ENCODE data around the gene RGMA.
A peak's percentile ranks its signal among the peaks of the same experiment; 100 is the strongest.

RGMA gene

DNA sequence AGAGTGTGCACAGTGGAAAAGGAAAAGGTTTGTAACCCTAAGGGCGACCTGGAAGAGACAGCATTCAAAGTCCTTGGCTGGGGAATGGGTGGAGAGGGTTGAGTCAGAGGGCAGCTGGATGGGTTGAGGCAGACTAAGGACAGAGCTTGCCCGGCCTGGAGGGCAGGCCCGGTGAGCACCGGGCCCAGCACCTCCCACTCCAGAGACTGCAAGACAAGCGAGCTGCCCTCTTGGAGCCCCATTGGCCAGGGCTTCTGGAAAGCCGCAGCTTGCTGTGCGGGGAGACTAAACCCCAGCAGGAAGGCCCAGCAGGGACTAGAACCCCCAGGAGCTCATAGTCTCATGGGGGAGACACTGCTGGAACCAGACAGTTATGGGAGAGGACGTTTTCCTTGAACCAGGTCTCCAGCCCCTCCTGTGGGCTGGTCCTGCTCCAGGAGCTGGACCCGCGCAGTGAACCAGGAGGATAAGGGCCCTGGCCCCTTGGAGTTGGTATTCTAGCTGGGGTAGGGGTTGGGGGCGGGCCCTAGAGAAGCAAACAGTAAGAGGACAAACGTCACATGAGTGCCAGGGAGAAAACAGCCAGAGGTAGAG lies 59.1 kb downstream of the RGMA start:
- intact Hi-C loops (cut with DNase I; ENCODE audit: low total_unique reads): loop anchor here (5.0 to 10.0 kb wide), 4 partner anchors 45 to 1295 kb away; no protein-coding TSS in a partner anchor
- TF ChIP-seq, protein P1, sequence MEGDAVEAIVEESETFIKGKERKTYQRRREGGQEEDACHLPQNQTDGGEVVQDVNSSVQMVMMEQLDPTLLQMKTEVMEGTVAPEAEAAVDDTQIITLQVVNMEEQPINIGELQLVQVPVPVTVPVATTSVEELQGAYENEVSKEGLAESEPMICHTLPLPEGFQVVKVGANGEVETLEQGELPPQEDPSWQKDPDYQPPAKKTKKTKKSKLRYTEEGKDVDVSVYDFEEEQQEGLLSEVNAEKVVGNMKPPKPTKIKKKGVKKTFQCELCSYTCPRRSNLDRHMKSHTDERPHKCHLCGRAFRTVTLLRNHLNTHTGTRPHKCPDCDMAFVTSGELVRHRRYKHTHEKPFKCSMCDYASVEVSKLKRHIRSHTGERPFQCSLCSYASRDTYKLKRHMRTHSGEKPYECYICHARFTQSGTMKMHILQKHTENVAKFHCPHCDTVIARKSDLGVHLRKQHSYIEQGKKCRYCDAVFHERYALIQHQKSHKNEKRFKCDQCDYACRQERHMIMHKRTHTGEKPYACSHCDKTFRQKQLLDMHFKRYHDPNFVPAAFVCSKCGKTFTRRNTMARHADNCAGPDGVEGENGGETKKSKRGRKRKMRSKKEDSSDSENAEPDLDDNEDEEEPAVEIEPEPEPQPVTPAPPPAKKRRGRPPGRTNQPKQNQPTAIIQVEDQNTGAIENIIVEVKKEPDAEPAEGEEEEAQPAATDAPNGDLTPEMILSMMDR (IDR thresholded peaks at IDR 0.05): no peak

DNA sequence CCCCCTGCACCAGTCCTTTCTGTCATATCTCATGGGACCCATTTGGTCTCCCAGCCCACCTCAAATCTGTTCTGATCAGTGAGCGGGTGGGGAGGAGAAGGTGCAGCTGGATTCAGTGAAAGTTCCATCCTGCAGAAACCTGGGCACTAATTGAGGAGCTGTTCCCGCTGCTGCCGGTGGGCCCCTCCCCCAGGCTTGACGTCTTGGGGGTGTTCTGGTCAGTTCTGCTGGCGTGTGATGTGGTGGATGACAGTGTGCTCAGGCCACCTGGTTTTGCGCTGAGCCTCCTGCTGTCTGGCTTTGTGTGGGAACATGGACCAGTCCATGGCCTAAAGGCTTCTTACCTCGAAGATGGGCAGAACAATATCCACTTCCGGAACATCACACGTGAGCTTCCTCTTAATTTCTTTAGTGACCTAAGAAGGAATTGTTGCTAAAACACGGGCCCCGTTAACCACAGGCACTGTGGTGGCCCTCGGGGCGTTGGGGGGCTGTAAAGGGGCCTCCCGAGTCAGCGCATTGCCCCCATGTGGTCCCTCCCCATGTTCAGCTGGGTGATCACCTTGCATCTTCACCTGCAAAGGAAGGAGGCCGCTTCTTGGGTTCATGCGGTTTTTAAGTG lies 59.7 kb downstream of the RGMA start:
- Histone ChIP-seq H3K9me3 (no peaks in the 10 kb centered on the region), H3K4me3 (peak overlapping the region; percentile 15 to 22), H3K4me1 (peaks cover 5 to 57% (median 49%) of the 10 kb centered on the region in 4 donors), H3K27ac (peak overlapping the region; percentile 88 to 93), H3K27me3 (no peaks in the 10 kb centered on the region), H3K36me3 (peaks cover 22 to 23% (median 23%) of the 10 kb centered on the region in 3 donors)
- DNase-seq: peak in 1 of 2 donors; percentile 80
- intact Hi-C loops (cut with DNase I; ENCODE audit: low total_unique reads): loop anchor here (10.0 kb wide), 2 partner anchors 45 to 235 kb away; no protein-coding TSS in a partner anchor
- TF ChIP-seq, protein P1 (IDR thresholded peaks at IDR 0.05): no peak

More for the DNA sequence above, 59.1 kb downstream of the RGMA start:
- H3K27me3 ChIP-seq: no peaks in the 10 kb centered on the region
- H3K4me1 ChIP-seq: peaks cover 5 to 57% (median 49%) of the 10 kb centered on the region in 4 donors
- H3K27ac ChIP-seq: peak overlapping the region; percentile 88 to 93
- no peak overlapping the region for H3K4me3 ChIP-seq
- H3K36me3 ChIP-seq: peaks cover 16 to 17% (median 17%) of the 10 kb centered on the region in 3 donors
- peak in 1 of 2 donors; percentile 78 for DNase-seq
- no peaks in the 10 kb centered on the region for H3K9me3 ChIP-seq

DNA sequence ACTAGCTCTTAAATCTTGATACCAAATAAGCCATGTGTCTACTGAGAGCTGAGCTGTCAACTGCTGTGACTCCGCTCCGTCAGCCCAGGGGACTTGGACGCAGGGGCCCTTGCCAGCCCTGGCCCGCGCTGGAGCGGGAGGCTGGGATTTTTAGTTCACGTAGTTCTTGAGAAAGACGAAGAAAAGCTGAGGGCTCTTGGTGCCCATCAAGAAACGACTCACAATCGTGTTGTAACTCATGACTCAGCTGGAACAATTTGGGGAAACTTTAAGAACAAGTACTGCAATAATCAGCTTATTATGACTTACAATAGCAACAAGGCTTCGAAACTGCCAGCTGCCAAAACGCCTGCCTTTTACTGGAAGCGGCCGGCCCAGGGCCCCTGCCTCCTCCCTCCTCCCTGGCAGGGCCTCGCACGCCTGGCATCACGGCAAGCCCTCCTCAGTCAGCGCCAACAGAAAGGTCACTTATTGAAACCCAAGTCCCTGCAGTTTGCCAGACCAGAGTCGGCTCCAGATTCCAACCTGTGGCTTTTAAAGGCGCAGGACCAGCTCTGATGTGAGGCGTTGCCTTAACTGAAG lies 60.3 kb downstream of the RGMA start:
- Histone ChIP-seq H3K9me3 (no peaks in the 10 kb centered on the region), H3K36me3 (peaks cover 26 to 27% (median 26%) of the 10 kb centered on the region in 3 donors), H3K27ac (peak overlapping the region; percentile 88 to 93), H3K4me1 (peaks cover 5 to 57% (median 49%) of the 10 kb centered on the region in 4 donors), H3K4me3 (peak overlapping the region; percentile 15 to 22), H3K27me3 (no peaks in the 10 kb centered on the region)
- DNase-seq: peak; percentile 93 to 98
- TF ChIP-seq, protein P1 (IDR thresholded peaks at IDR 0.05): no peak
- intact Hi-C loops (cut with DNase I; ENCODE audit: low total_unique reads): loop anchor here (10.0 kb wide), 2 partner anchors 46 to 234 kb away; no protein-coding TSS in a partner anchor

DNA sequence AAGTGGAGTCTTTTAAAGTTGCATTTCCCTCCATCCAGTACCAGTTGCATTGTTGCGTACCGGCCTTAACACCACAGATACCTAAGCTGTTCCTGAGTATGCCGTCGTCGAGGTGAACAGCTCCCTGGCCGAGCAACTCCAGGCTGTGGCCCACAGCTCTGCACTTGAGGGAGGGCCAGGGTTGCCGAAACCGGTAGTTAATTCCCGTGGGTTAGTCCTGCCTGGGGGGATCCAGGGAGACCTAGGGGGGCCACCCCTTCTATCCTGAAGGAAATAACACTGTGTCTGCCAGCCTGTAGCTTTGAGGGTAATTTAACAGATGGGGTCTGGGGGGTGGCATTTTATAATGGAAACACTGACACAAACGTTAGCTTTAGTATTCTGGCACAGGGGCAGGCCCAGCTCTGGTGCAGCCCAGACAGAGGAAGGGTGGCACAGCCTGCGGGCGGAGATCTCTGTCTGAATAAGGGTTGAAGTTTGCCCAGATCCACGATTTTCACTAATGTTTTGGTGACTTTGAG lies 60.8 kb downstream of the RGMA start:
- peak overlapping the region; percentile 88 to 93 for H3K27ac ChIP-seq
- H3K4me3 ChIP-seq: peak overlapping the region; percentile 15 to 21
- DNase-seq: peak in 1 of 2 donors; percentile 76
- TF ChIP-seq, protein P1 (IDR thresholded peaks at IDR 0.05): no peak
- H3K27me3 ChIP-seq: no peaks in the 10 kb centered on the region
- intact Hi-C loops (cut with DNase I; ENCODE audit: low total_unique reads): loop anchor here (10.0 kb wide), 2 partner anchors 47 to 233 kb away; no protein-coding TSS in a partner anchor
- peaks cover 29 to 32% (median 31%) of the 10 kb centered on the region in 3 donors for H3K36me3 ChIP-seq
- H3K9me3 ChIP-seq: no peaks in the 10 kb centered on the region
- H3K4me1 ChIP-seq: peaks cover 5 to 57% (median 49%) of the 10 kb centered on the region in 4 donors

DNA sequence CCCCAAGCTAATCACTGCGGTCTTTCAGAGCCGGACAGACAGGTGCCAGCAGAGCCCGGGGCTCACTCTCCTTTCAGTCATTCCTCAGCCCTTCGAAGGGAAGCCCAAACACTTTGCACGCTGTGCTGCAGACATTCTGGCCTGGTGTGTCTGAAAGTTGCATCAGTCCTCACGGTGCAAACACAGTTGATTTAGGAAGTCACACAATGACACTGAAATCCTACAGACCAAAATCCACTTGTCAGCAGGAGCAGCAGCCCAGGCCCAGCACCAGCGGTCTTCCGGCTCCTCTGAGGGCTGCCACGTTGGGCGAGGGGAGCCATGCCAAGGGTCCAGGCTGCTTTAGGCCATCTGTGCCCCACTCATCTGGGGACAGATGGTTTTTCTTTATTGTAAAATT lies 61.6 kb downstream of the RGMA start:
- TF ChIP-seq, protein P1 (IDR thresholded peaks at IDR 0.05): no peak
- intact Hi-C loops (cut with DNase I; ENCODE audit: low total_unique reads): loop anchor here (10.0 kb wide), 2 partner anchors 47 to 233 kb away; no protein-coding TSS in a partner anchor
- Histone ChIP-seq H3K9me3 (no peaks in the 10 kb centered on the region), H3K4me1 (peaks cover 5 to 57% (median 49%) of the 10 kb centered on the region in 4 donors), H3K4me3 (no peak overlapping the region), H3K36me3 (peaks cover 36 to 39% (median 39%) of the 10 kb centered on the region in 3 donors), H3K27ac (peak overlapping the region; percentile 88 to 93), H3K27me3 (no peaks in the 10 kb centered on the region)
- peak in 1 of 2 donors; percentile 67 for DNase-seq
